Body of pancreas (tissue), 4 donors: ENCODE data around the gene LSM14B. TPM values are rescaled to one million over a fixed set of nuclear protein-coding genes. Genes with fewer than 3 reads are reported as not detected.
"Not testable (repeated sequence)": the region's sequence is repeated elsewhere in the genome, so short reads cannot be mapped to it uniquely, and the experiment has no call there.

Source experiments
- ATAC-seq: fragments of 150-250 bp; one replicate; pipeline ENCODE4 v1.9.1; 2016
- DNase-seq, 4 donors: peaks; one replicate each; pipeline ENCODE4 v3.0.0-alpha.2; 2019
- H3K27ac ChIP-seq, 4 donors: fragments of 200-600 bp; sonication (generic); 1 replicate in 3 of 4; 2 replicates in 1 of 4; pipeline versions ENCODE4 v1.5.1 to v1.6.1; 2016 to 2019; ENCODE audit warnings: mild to moderate bottlenecking in 1 of 4, mixed read lengths in 1 of 4, moderate library complexity in 1 of 4
- H3K27me3 ChIP-seq, 2 donors: fragments of 200-600 bp; sonication (generic); one replicate each; pipeline ENCODE4 v1.6.0; 2016; ENCODE audit warnings: mild to moderate bottlenecking in 1 of 2
- H3K36me3 ChIP-seq, 2 donors: fragments of 200-600 bp; sonication (generic); replicated peaks in 1 of 2; 2 replicates each; pipeline ENCODE4 v1.5.1; 2016; ENCODE audit warnings: low read depth in 2 of 2; ENCODE audit not compliant: insufficient read depth in 1 of 2
- H3K4me1 ChIP-seq: fragments of 200-600 bp; sonication (generic); one replicate; pipeline ENCODE4 v1.6.0; 2016
- H3K4me3 ChIP-seq, 2 donors: fragments of 200-600 bp; sonication (generic); 1 replicate in 1 of 2; 2 replicates in 1 of 2; pipeline ENCODE4 v1.5.1; 2016 to 2019
- H3K9me3 ChIP-seq, 3 donors: fragments of 200-600 bp; sonication (generic); 1 replicate in 2 of 3; 2 replicates in 1 of 3; pipeline ENCODE4 v1.5.1; 2016
- CTCF ChIP-seq, 7 experiments: fragments of 450-650 bp in 4 of 7; fragments of 200-600 bp in 3 of 7; sonication (generic) in 3 of 7; IDR thresholded peaks; one replicate each; pipeline ENCODE4 v1.5.1; 2016 to 2019; ENCODE audit warnings: antibody characterized with exemption in 7 of 7
- POLR2A ChIP-seq, 3 donors: fragments of 450-650 bp; IDR thresholded peaks; one replicate each; pipeline ENCODE4 v1.6.1; 2016; ENCODE audit warnings: antibody characterized with exemption in 3 of 3, mild to moderate bottlenecking in 2 of 3
- WGBS, 2 donors: methylation state at CpG; one replicate each; pipeline ENCODE4 v1.1.5; 2017; 5-methylcytosine and 5-hydroxymethylcytosine counted together
- intact Hi-C: fragments of 100-400 bp; cut with DNase I; formaldehyde crosslinking; loops from one replicate; pipeline ENCODE4 v1.15.1; 2023
- total RNA-seq, 2 donors: library from RNA; depleted of rRNA; stranded (reverse); fragments of >200 nt; gene quantifications; one replicate each; pipeline ENCODE4 v1.1.0, GENCODE V29; 2016

Gene LSM14B
- total RNA-seq, 2 donors from 2014 or later: 11.5 to 12.2 TPM

- ATAC-seq: no peak
- DNase-seq: no peak
- H3K4me3 ChIP-seq: no peak overlapping the region
- peaks cover 0 to 25% (median 0%) of the 10 kb centered on the region in 3 donors for H3K9me3 ChIP-seq
- H3K4me1 ChIP-seq: no peaks in the 10 kb centered on the region
- intact Hi-C loops: no loop called here
- 85 to 86% methylated on average over 5 of the region's 5 CpGs for WGBS, 2 donors
- H3K36me3 ChIP-seq: no peaks in the 10 kb centered on the region
- no peak for TF ChIP-seq POLR2A (IDR thresholded peaks at IDR 0.05)
- no peak for TF ChIP-seq CTCF (IDR thresholded peaks at IDR 0.05)
- no peaks in the 10 kb centered on the region for H3K27me3 ChIP-seq
- H3K27ac ChIP-seq: no peak overlapping the region
Observed at GRCh38 chr20:62105592-62105991, 16.7 kb upstream of the LSM14B start.

- Histone ChIP-seq H3K9me3 (peaks cover 0 to 17% (median 0%) of the 10 kb centered on the region in 3 donors), H3K4me1 (no peaks in the 10 kb centered on the region), H3K36me3 (no peaks in the 10 kb centered on the region), H3K27me3 (no peaks in the 10 kb centered on the region), H3K27ac (no peak overlapping the region), H3K4me3 (no peak overlapping the region)
- WGBS, 2 donors: 89 to 96% methylated on average over 6 of the region's 6 CpGs
- intact Hi-C loops: no loop called here
- ATAC-seq (no peak), DNase-seq (no peak)
- no peak for TF ChIP-seq CTCF (IDR thresholded peaks at IDR 0.05)
- TF ChIP-seq POLR2A (IDR thresholded peaks at IDR 0.05): no peak
Observed at GRCh38 chr20:62111148-62111547, 11.1 kb upstream of the LSM14B start.

GRCh38 chr20:62112368-62112767 lies 9.9 kb upstream of the LSM14B start:
- H3K9me3 ChIP-seq: peaks cover 0 to 16% (median 0%) of the 10 kb centered on the region in 3 donors
- intact Hi-C loops: no loop called here
- no peak overlapping the region for H3K4me3 ChIP-seq
- DNase-seq: no peak
- 86 to 90% methylated on average over 5 to 6 of the region's 6 CpGs for WGBS, 2 donors
- no peak for TF ChIP-seq CTCF (IDR thresholded peaks at IDR 0.05)
- no peak for TF ChIP-seq POLR2A (IDR thresholded peaks at IDR 0.05)
- no peaks in the 10 kb centered on the region for H3K4me1 ChIP-seq
- no peaks in the 10 kb centered on the region for H3K27me3 ChIP-seq
- H3K27ac ChIP-seq: no peak overlapping the region
- H3K36me3 ChIP-seq: no peaks in the 10 kb centered on the region
- no peak for ATAC-seq

- peaks cover 14% of the 10 kb centered on the region for H3K4me1 ChIP-seq
- no peak overlapping the region for H3K4me3 ChIP-seq
- intact Hi-C loops: loop anchor here (5.0 kb wide), 1 partner anchor 43 kb away; no protein-coding TSS in a partner anchor
- ATAC-seq (no peak), DNase-seq (no peak)
- no peak for TF ChIP-seq CTCF (IDR thresholded peaks at IDR 0.05)
- no peak for TF ChIP-seq POLR2A (IDR thresholded peaks at IDR 0.05)
- no peaks in the 10 kb centered on the region for H3K9me3 ChIP-seq
- no peaks in the 10 kb centered on the region for H3K27me3 ChIP-seq
- no peak overlapping the region for H3K27ac ChIP-seq
- no peaks in the 10 kb centered on the region for H3K36me3 ChIP-seq
- WGBS, 2 donors: 73 to 89% methylated on average over 8 of the region's 8 CpGs
Observed at GRCh38 chr20:62114894-62115293, 7.4 kb upstream of the LSM14B start.

- H3K27ac ChIP-seq, H3K9me3 ChIP-seq, DNase-seq, ATAC-seq, H3K4me3 ChIP-seq, H3K27me3 ChIP-seq, H3K36me3 ChIP-seq: not testable (repeated sequence)
- 82 to 90% methylated on average over 7 of the region's 7 CpGs for WGBS, 2 donors
- peaks cover 24% of the 10 kb centered on the region for H3K4me1 ChIP-seq
- intact Hi-C loops: loop anchor here (5.0 kb wide), 1 partner anchor 44 kb away; no protein-coding TSS in a partner anchor
Observed at GRCh38 chr20:62115800-62116407, 6.4 kb upstream of the LSM14B start.
